ENCODE data around the gene TYW5.

The TYW5 gene

GRCh38 chr2:199994371-199994770 lies 39.1 kb upstream of the TYW5 start:
- no peak overlapping the region for H3K27ac ChIP-seq (ENCODE audit: low read depth, low read length, poor library complexity, severe bottlenecking)
- H3K4me3 ChIP-seq (ENCODE audit: low read depth, low read length, poor library complexity, severe bottlenecking), result no peak overlapping the region

GRCh38 chr2:199992296-199992695 lies 37.0 kb upstream of the TYW5 start:
- Histone ChIP-seq H2AFZ (ENCODE audit: low read length) (no peak overlapping the region), H3K27ac (ENCODE audit: low read depth, low read length, poor library complexity, severe bottlenecking) (no peak overlapping the region), H3K4me1 (ENCODE audit: insufficient read depth, low read length, severe bottlenecking) (peaks cover 8% of the 10 kb centered on the region), H3K4me3 (ENCODE audit: low read depth, low read length, poor library complexity, severe bottlenecking) (no peak overlapping the region), H3K9me3 (ENCODE audit: low read length) (no peaks in the 10 kb centered on the region), H3K9me2 (ENCODE audit: low read depth, low read length) (no peaks in the 10 kb centered on the region), H3K27me3 (ENCODE audit: insufficient read depth, low read length) (no peaks in the 10 kb centered on the region), H3F3A (ENCODE audit: insufficient read depth, low read length) (no peaks in the 10 kb centered on the region), H3K36me3 (ENCODE audit: insufficient read depth, low read length) (no peaks in the 10 kb centered on the region), H4K20me1 (ENCODE audit: insufficient read depth, low read length) (no peaks in the 10 kb centered on the region), H3K4me2 (ENCODE audit: low read length) (no peak overlapping the region), H3K9ac (ENCODE audit: low read length) (no peak overlapping the region), H3K79me2 (ENCODE audit: insufficient read depth, low read length) (no peaks in the 10 kb centered on the region)
- no peak for TF ChIP-seq EZH2 (IDR thresholded peaks at IDR 0.05; ENCODE audit: borderline replicate concordance, low read length)
- TF ChIP-seq CTCF (IDR thresholded peaks at IDR 0.05; ENCODE audit: low read length), result no peak

More at GRCh38 chr2:199994371-199994770, 39.1 kb upstream of the TYW5 start:
- Histone ChIP-seq H4K20me1 (ENCODE audit: insufficient read depth, low read length) (no peaks in the 10 kb centered on the region), H3K36me3 (ENCODE audit: insufficient read depth, low read length) (no peaks in the 10 kb centered on the region), H3K4me2 (ENCODE audit: low read length) (no peak overlapping the region), H3K9me2 (ENCODE audit: low read depth, low read length) (no peaks in the 10 kb centered on the region), H3K4me1 (ENCODE audit: insufficient read depth, low read length, severe bottlenecking) (no peaks in the 10 kb centered on the region), H3K27me3 (ENCODE audit: insufficient read depth, low read length) (no peaks in the 10 kb centered on the region), H2AFZ (ENCODE audit: low read length) (no peak overlapping the region), H3F3A (ENCODE audit: insufficient read depth, low read length) (no peaks in the 10 kb centered on the region), H3K9ac (ENCODE audit: low read length) (no peak overlapping the region), H3K79me2 (ENCODE audit: insufficient read depth, low read length) (no peaks in the 10 kb centered on the region), H3K9me3 (ENCODE audit: low read length) (no peaks in the 10 kb centered on the region)
- no peak for TF ChIP-seq CTCF (IDR thresholded peaks at IDR 0.05; ENCODE audit: low read length)
- no peak for TF ChIP-seq EZH2 (IDR thresholded peaks at IDR 0.05; ENCODE audit: borderline replicate concordance, low read length)

GRCh38 chr2:199991691-199992090 lies 36.4 kb upstream of the TYW5 start:
- Histone ChIP-seq H3K9me2 (ENCODE audit: low read depth, low read length) (no peaks in the 10 kb centered on the region), H3K27ac (ENCODE audit: low read depth, low read length, poor library complexity, severe bottlenecking) (no peak overlapping the region), H2AFZ (ENCODE audit: low read length) (no peak overlapping the region), H3K4me1 (ENCODE audit: insufficient read depth, low read length, severe bottlenecking) (peaks cover 8% of the 10 kb centered on the region), H3K79me2 (ENCODE audit: insufficient read depth, low read length) (no peaks in the 10 kb centered on the region), H3K36me3 (ENCODE audit: insufficient read depth, low read length) (no peaks in the 10 kb centered on the region), H4K20me1 (ENCODE audit: insufficient read depth, low read length) (no peaks in the 10 kb centered on the region), H3K4me3 (ENCODE audit: low read depth, low read length, poor library complexity, severe bottlenecking) (no peak overlapping the region), H3K9me3 (ENCODE audit: low read length) (no peaks in the 10 kb centered on the region), H3K27me3 (ENCODE audit: insufficient read depth, low read length) (no peaks in the 10 kb centered on the region), H3K9ac (ENCODE audit: low read length) (no peak overlapping the region), H3F3A (ENCODE audit: insufficient read depth, low read length) (no peaks in the 10 kb centered on the region), H3K4me2 (ENCODE audit: low read length) (no peak overlapping the region)
- TF ChIP-seq CTCF (IDR thresholded peaks at IDR 0.05; ENCODE audit: low read length) (no peak), EZH2 (IDR thresholded peaks at IDR 0.05; ENCODE audit: borderline replicate concordance, low read length) (no peak)

Measured in OCI-LY1 (cell line).